HepG2 (cell line): ENCODE measurements around the gene PIH1D2. TPM values are rescaled to one million over a fixed set of nuclear protein-coding genes. Genes with fewer than 3 reads are reported as not detected.

Experiments used
- ATAC-seq: fragments of 200-7000 bp; cut with Tn5 transposase; 3 replicates; pipeline ENCODE4 v1.9.1; 2020; ENCODE audit warnings: mild to moderate bottlenecking, moderate library complexity
- BruUV-seq: library from RNA; stranded (reverse); fragments of 400-500 nt; replicated peaks from 2 replicates; lab custom pipeline; 2021; lab: Mats Ljungman, UMichigan
- CTCF ChIA-PET: fragments of 300-600 bp; formaldehyde crosslinking; extraction: SDS; loops from one replicate; lab custom pipeline; 2021; ENCODE audit warnings: low total read pairs, inconsistent platforms, low intra/inter-chr PET ratio; lab: Yijun Ruan, JAX
- POLR2A ChIA-PET: fragments of 350-600 bp; sonication (Branson Sonifier 250); formaldehyde crosslinking; loops from one replicate; lab custom pipeline; 2020; ENCODE audit warnings: antibody characterized with exemption, inconsistent platforms; lab: Yijun Ruan, JAX
- DNase-seq: peaks from one replicate; pipeline ENCODE4 v3.0.0-alpha.2; 2015; ENCODE audit warnings: low spot score
- FAIRE-seq: peaks from 3 replicates; lab custom pipeline; 2011; peaks lifted over from hg19 to GRCh38; lab: Jason Lieb, UNC
- H2AFZ ChIP-seq: one replicate; pipeline ENCODE4 v1.6.1; 2011; ENCODE audit warnings: low read length, inconsistent platforms
- H3K27ac ChIP-seq: fragments of 300-600 bp; 3 replicates; pipeline ENCODE4 v1.8.0; 2011; ENCODE audit warnings: mixed run types, mild to moderate bottlenecking, mixed read lengths, low read length, inconsistent platforms; ENCODE audit not compliant: insufficient read depth; ENCODE audit errors: extremely low read length
- H3K27me3 ChIP-seq, 2 experiments: fragments of 200-600 bp in 1 of 2; 2 replicates in 1 of 2; 3 replicates in 1 of 2; pipeline versions ENCODE4 v1.6.0 to v1.8.0; 2011; ENCODE audit warnings: low read length in 2 of 2, mild to moderate bottlenecking in 2 of 2, moderate library complexity in 2 of 2, inconsistent platforms in 1 of 2; ENCODE audit not compliant: insufficient read depth in 2 of 2, control insufficient read depth in 1 of 2
- H3K36me3 ChIP-seq, 2 experiments: fragments of 200-600 bp in 1 of 2; replicated peaks in 1 of 2; 2 replicates in 1 of 2; 3 replicates in 1 of 2; pipeline versions ENCODE4 v1.5.1 to v1.8.0; 2011; ENCODE audit warnings: low read length in 2 of 2, inconsistent platforms in 1 of 2; ENCODE audit not compliant: insufficient read depth in 2 of 2, control insufficient read depth in 1 of 2
- H3K4me1 ChIP-seq: 2 replicates; pipeline ENCODE4 v1.5.1; 2012; ENCODE audit warnings: low read length, inconsistent platforms; ENCODE audit not compliant: insufficient read depth
- H3K4me2 ChIP-seq: 2 replicates; pipeline ENCODE4 v1.6.0; 2011; ENCODE audit warnings: low read depth, low read length, inconsistent platforms
- H3K4me3 ChIP-seq, 3 experiments: fragments of 200-600 bp in 1 of 3; sonication (generic), shearing (Covaris generic) in 1 of 3; replicated peaks in 1 of 3; 2 replicates each; pipeline ENCODE4 v1.5.1; 2011 to 2016; ENCODE audit warnings: low read length in 3 of 3, inconsistent platforms in 2 of 3, low read depth in 2 of 3, mild to moderate bottlenecking in 2 of 3, control low read depth in 1 of 3, mixed read lengths in 1 of 3; ENCODE audit not compliant: insufficient read depth in 1 of 3
- H3K79me2 ChIP-seq: one replicate; pipeline ENCODE4 v1.6.1; 2011; ENCODE audit warnings: low read length, inconsistent platforms; ENCODE audit not compliant: insufficient read depth
- H3K9ac ChIP-seq: 2 replicates; pipeline ENCODE4 v1.6.0; 2011; ENCODE audit warnings: mild to moderate bottlenecking, low read depth, low read length, inconsistent platforms; ENCODE audit not compliant: insufficient read depth
- H3K9me3 ChIP-seq: 2 replicates; pipeline ENCODE4 v1.5.1; 2012; ENCODE audit warnings: mild to moderate bottlenecking, low read length
- H4K20me1 ChIP-seq: 2 replicates; pipeline ENCODE4 v1.6.0; 2011; ENCODE audit warnings: inconsistent platforms, mild to moderate bottlenecking, low read length, moderate library complexity; ENCODE audit not compliant: insufficient read depth
- CEBPZ ChIP-seq: IDR thresholded peaks from 2 replicates; pipeline ENCODE4 v1.6.1; 2012; ENCODE audit warnings: low read length, improper control_type of control experiment
- HNF4G ChIP-seq, 2 experiments: sonication (generic) in 1 of 2; formaldehyde crosslinking in 1 of 2; IDR thresholded peaks; 2 replicates each; pipeline versions ENCODE4 v1.4.0 to v1.6.1; 2011 to 2020; ENCODE audit warnings: borderline replicate concordance in 2 of 2, low read depth in 2 of 2, mild to moderate bottlenecking in 2 of 2, low read length in 1 of 2, missing genetic modification reagents in 1 of 2, moderate library complexity in 1 of 2
- NR2C2 ChIP-seq: sonication (generic); formaldehyde crosslinking; IDR thresholded peaks from 2 replicates; pipeline ENCODE4 v1.4.0; 2020; ENCODE audit warnings: missing genetic modification reagents, mild to moderate bottlenecking, moderate library complexity, borderline replicate concordance
- SRF ChIP-seq: IDR thresholded peaks from 2 replicates; pipeline ENCODE4 v1.6.1; 2011; ENCODE audit warnings: mild to moderate bottlenecking, low read depth, low read length, moderate library complexity
- ZNF331 ChIP-seq: sonication (generic); formaldehyde crosslinking; IDR thresholded peaks from 2 replicates; pipeline ENCODE4 v1.4.0; 2020; ENCODE audit warnings: missing genetic modification reagents
- ZSCAN12 ChIP-seq: sonication (generic); formaldehyde crosslinking; IDR thresholded peaks from 2 replicates; pipeline ENCODE4 v1.9.0; 2021; ENCODE audit warnings: mild to moderate bottlenecking, missing genetic modification reagents
- ZUFSP ChIP-seq: sonication (generic); formaldehyde crosslinking; IDR thresholded peaks from 2 replicates; pipeline ENCODE4 v1.9.0; 2021; ENCODE audit warnings: missing genetic modification reagents, mild to moderate bottlenecking, borderline replicate concordance
- WGBS: methylation state at CpG from one replicate; pipeline ENCODE4 v1.1.6; 2017; ENCODE audit warnings: low lambda C conversion rate; 5-methylcytosine and 5-hydroxymethylcytosine counted together
- in situ Hi-C: cut with HindIII; loops from 2 replicates; pipeline ENCODE4 v1.10.0; 2017; ENCODE audit warnings: low pct_unique_long_range_greater_than_20kb; ENCODE audit not compliant: extremely low pct_ligation_motif_present
- intact Hi-C: fragments of 100-400 bp; cut with micrococcal nuclease; formaldehyde crosslinking; loops from one replicate; pipeline ENCODE4 v1.10.0; 2022; ENCODE audit not compliant: unreplicated experiment
- polyA plus RNA-seq, 8 experiments: library from polyadenylated mRNA; depleted of rRNA in 3 of 8; stranded (reverse) in 7 of 8; unstranded in 1 of 8; fragments of >200 nt; fragmentation: Illumina TruSeq in 4 of 8; extraction: Trizol in 4 of 8; gene quantifications; 2 replicates each; pipeline versions ENCODE4 v1.2.1 to v1.2.3, GENCODE V29; 2011 to 2016; ENCODE audit warnings: low read depth in 4 of 8, missing spikeins in 1 of 8, mixed read lengths in 1 of 8; ENCODE audit not compliant: insufficient read depth in 1 of 8
- total RNA-seq, 5 experiments: library from RNA; depleted of rRNA; stranded (reverse); fragments of >200 nt; fragmentation: Illumina TruSeq; extraction: Trizol; gene quantifications; 2 replicates each; pipeline ENCODE4 v1.2.3, GENCODE V29; 2016; ENCODE audit warnings: low read depth in 1 of 5

The PIH1D2 gene
- total and polyA plus RNA-seq, 2 of the 13 experiments (the other 11 are each of a cell fraction or from before 2014, with no cell fraction given): 0.49 to 2.7 TPM

- FAIRE-seq: no peak
- WGBS: 97% methylated on average over 11 of the region's 11 CpGs
Observed at GRCh38 chr11:112097734-112098528, 24.1 kb upstream of the PIH1D2 start.

More at GRCh38 chr11:112097734-112098528, 24.1 kb upstream of the PIH1D2 start:
- H3K27ac ChIP-seq: no peak overlapping the region
- H4K20me1 ChIP-seq: no peaks in the 10 kb centered on the region
- H2AFZ ChIP-seq: no peak overlapping the region
- ChIA-PET POLR2A (no interaction called here), CTCF (no interaction called here)
- no peak overlapping the region for H3K4me3 ChIP-seq
- no peak for DNase-seq
- intact Hi-C loops: no loop called here
- no peak for ATAC-seq
- BruUV-seq: no TSS peak
- H3K9ac ChIP-seq: no peak overlapping the region
- TF ChIP-seq ZNF331 (CRISPR knock-in tag) (no peak), NR2C2 (no peak), HNF4G (IDR thresholded peaks at IDR 0.05; ENCODE audit: borderline replicate concordance, low read depth, low read length) (no peak), HNF4G (CRISPR knock-in tag; IDR thresholded peaks at IDR 0.05; ENCODE audit: borderline replicate concordance, low read depth) (no peak), ZSCAN12 (CRISPR knock-in tag) (no peak), SRF (no peak), ZUFSP (no peak), CEBPZ (no peak)
- no peaks in the 10 kb centered on the region for H3K9me3 ChIP-seq
- in situ Hi-C loops: no loop called here
- no peaks in the 10 kb centered on the region for H3K27me3 ChIP-seq
- no peak overlapping the region for H3K4me2 ChIP-seq
- H3K4me1 ChIP-seq: no peaks in the 10 kb centered on the region
- H3K36me3 ChIP-seq: peaks cover 4 to 9% of the 10 kb centered on the region in 2 experiments; a peak in 3 of 5 replicates
- H3K79me2 ChIP-seq: no peaks in the 10 kb centered on the region
